Measurements from ENCODE around the gene TMEM254.

DNA sequence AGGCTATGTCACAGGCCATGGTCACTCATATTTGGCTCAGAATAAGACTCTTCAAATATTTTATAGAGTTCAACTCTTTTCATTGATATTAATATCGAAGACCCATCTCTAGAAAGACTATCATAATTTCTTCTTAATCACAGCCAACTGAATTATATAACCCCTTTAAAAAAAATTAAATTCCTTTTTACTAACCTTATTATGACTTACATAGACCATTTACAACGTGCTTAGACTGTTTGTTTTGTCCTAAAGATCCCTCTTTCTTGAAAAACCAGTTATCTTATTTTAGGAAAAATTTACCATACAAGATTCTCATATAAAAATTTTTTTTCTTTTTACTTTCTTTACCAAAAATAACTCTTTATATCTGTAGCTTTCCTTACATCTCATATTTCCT lies 10.2 kb upstream of the TMEM254 start:
- TF ChIP-seq, protein P1, sequence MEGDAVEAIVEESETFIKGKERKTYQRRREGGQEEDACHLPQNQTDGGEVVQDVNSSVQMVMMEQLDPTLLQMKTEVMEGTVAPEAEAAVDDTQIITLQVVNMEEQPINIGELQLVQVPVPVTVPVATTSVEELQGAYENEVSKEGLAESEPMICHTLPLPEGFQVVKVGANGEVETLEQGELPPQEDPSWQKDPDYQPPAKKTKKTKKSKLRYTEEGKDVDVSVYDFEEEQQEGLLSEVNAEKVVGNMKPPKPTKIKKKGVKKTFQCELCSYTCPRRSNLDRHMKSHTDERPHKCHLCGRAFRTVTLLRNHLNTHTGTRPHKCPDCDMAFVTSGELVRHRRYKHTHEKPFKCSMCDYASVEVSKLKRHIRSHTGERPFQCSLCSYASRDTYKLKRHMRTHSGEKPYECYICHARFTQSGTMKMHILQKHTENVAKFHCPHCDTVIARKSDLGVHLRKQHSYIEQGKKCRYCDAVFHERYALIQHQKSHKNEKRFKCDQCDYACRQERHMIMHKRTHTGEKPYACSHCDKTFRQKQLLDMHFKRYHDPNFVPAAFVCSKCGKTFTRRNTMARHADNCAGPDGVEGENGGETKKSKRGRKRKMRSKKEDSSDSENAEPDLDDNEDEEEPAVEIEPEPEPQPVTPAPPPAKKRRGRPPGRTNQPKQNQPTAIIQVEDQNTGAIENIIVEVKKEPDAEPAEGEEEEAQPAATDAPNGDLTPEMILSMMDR (IDR thresholded peaks at IDR 0.05; ENCODE audit: low read depth, low read length) = no peak
- TF ChIP-seq EZH2phosphoT487 (IDR thresholded peaks at IDR 0.05; ENCODE audit: low read depth) = no peak
